ENCODE data around the gene ROMO1. TPM values are rescaled to one million over a fixed set of nuclear protein-coding genes. Genes with fewer than 3 reads are reported as not detected.

ROMO1 gene
- total and polyA plus RNA-seq, 2 experiments from 2014 or later: 152 to 881 TPM

DNA sequence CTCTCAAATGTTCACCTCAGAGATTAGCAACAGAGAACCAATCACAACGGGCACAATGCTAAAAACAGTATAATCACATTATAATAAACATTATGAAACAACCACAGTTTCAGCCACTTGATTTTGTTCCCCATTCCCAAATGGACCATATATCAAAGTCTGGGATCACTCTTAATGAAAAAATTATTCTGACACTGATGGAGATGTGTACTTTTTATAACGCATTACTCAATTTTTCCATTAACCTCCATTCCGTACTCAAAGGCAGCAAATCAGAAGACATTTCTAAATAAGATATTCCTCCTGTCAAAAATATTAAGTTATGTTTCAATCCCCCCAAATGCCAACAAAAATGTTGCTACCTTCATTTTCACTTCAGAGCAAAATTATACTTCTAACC, 37.3 kb upstream of the ROMO1 start (continued):
- TF ChIP-seq, protein P1, sequence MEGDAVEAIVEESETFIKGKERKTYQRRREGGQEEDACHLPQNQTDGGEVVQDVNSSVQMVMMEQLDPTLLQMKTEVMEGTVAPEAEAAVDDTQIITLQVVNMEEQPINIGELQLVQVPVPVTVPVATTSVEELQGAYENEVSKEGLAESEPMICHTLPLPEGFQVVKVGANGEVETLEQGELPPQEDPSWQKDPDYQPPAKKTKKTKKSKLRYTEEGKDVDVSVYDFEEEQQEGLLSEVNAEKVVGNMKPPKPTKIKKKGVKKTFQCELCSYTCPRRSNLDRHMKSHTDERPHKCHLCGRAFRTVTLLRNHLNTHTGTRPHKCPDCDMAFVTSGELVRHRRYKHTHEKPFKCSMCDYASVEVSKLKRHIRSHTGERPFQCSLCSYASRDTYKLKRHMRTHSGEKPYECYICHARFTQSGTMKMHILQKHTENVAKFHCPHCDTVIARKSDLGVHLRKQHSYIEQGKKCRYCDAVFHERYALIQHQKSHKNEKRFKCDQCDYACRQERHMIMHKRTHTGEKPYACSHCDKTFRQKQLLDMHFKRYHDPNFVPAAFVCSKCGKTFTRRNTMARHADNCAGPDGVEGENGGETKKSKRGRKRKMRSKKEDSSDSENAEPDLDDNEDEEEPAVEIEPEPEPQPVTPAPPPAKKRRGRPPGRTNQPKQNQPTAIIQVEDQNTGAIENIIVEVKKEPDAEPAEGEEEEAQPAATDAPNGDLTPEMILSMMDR (conservative IDR thresholded peaks at IDR 0.05; ENCODE audit: low read depth in 2 of 2): no peak

GRCh38 chr20:35662551-35662950, 36.7 kb upstream of the ROMO1 start:
- peaks cover 9% of the 10 kb centered on the region for H3K27me3 Mint-ChIP-seq (ENCODE audit: insufficient read depth, low read depth, poor library complexity)
- peaks cover 36% of the 10 kb centered on the region; the same call in 2 of the 3 replicates for H3K4me1 Mint-ChIP-seq
- peak overlapping the region; percentile 98 for H3K4me3 Mint-ChIP-seq
- TF ChIP-seq, protein P2, sequence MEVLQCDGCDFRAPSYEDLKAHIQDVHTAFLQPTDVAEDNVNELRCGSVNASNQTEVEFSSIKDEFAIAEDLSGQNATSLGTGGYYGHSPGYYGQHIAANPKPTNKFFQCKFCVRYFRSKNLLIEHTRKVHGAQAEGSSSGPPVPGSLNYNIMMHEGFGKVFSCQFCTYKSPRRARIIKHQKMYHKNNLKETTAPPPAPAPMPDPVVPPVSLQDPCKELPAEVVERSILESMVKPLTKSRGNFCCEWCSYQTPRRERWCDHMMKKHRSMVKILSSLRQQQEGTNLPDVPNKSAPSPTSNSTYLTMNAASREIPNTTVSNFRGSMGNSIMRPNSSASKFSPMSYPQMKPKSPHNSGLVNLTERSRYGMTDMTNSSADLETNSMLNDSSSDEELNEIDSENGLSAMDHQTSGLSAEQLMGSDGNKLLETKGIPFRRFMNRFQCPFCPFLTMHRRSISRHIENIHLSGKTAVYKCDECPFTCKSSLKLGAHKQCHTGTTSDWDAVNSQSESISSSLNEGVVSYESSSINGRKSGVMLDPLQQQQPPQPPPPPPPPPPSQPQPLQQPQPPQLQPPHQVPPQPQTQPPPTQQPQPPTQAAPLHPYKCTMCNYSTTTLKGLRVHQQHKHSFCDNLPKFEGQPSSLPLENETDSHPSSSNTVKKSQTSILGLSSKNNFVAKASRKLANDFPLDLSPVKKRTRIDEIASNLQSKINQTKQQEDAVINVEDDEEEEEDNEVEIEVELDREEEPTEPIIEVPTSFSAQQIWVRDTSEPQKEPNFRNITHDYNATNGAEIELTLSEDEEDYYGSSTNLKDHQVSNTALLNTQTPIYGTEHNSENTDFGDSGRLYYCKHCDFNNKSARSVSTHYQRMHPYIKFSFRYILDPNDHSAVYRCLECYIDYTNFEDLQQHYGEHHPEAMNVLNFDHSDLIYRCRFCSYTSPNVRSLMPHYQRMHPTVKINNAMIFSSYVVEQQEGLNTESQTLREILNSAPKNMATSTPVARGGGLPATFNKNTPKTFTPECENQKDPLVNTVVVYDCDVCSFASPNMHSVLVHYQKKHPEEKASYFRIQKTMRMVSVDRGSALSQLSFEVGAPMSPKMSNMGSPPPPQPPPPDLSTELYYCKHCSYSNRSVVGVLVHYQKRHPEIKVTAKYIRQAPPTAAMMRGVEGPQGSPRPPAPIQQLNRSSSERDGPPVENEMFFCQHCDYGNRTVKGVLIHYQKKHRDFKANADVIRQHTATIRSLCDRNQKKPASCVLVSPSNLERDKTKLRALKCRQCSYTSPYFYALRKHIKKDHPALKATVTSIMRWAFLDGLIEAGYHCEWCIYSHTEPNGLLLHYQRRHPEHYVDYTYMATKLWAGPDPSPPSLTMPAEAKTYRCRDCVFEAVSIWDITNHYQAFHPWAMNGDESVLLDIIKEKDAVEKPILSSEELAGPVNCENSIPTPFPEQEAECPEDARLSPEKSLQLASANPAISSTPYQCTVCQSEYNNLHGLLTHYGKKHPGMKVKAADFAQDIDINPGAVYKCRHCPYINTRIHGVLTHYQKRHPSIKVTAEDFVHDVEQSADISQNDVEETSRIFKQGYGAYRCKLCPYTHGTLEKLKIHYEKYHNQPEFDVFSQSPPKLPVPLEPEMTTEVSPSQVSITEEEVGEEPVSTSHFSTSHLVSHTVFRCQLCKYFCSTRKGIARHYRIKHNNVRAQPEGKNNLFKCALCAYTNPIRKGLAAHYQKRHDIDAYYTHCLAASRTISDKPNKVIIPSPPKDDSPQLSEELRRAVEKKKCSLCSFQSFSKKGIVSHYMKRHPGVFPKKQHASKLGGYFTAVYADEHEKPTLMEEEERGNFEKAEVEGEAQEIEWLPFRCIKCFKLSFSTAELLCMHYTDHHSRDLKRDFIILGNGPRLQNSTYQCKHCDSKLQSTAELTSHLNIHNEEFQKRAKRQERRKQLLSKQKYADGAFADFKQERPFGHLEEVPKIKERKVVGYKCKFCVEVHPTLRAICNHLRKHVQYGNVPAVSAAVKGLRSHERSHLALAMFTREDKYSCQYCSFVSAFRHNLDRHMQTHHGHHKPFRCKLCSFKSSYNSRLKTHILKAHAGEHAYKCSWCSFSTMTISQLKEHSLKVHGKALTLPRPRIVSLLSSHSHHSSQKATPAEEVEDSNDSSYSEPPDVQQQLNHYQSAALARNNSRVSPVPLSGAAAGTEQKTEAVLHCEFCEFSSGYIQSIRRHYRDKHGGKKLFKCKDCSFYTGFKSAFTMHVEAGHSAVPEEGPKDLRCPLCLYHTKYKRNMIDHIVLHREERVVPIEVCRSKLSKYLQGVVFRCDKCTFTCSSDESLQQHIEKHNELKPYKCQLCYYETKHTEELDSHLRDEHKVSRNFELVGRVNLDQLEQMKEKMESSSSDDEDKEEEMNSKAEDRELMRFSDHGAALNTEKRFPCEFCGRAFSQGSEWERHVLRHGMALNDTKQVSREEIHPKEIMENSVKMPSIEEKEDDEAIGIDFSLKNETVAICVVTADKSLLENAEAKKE (CRISPR knock-in tag; IDR thresholded peaks at IDR 0.05): no peak
- TF ChIP-seq STAT1 (IDR thresholded peaks at IDR 0.05; ENCODE audit: unreplicated experiment) (no peak), ZNF114 (CRISPR knock-in tag; IDR thresholded peaks at IDR 0.05) (no peak), EZH2 (IDR thresholded peaks at IDR 0.05; ENCODE audit: low read depth, unreplicated experiment) (no peak), POLR2AphosphoS5 (IDR thresholded peaks at IDR 0.05; ENCODE audit: low read depth) (no peak), ZNF331 (CRISPR knock-in tag; IDR thresholded peaks at IDR 0.05; ENCODE audit: low read depth) (no peak), NANOG (IDR thresholded peaks at IDR 0.05; ENCODE audit: borderline replicate concordance) (no peak)
- TF ChIP-seq, protein P3, sequence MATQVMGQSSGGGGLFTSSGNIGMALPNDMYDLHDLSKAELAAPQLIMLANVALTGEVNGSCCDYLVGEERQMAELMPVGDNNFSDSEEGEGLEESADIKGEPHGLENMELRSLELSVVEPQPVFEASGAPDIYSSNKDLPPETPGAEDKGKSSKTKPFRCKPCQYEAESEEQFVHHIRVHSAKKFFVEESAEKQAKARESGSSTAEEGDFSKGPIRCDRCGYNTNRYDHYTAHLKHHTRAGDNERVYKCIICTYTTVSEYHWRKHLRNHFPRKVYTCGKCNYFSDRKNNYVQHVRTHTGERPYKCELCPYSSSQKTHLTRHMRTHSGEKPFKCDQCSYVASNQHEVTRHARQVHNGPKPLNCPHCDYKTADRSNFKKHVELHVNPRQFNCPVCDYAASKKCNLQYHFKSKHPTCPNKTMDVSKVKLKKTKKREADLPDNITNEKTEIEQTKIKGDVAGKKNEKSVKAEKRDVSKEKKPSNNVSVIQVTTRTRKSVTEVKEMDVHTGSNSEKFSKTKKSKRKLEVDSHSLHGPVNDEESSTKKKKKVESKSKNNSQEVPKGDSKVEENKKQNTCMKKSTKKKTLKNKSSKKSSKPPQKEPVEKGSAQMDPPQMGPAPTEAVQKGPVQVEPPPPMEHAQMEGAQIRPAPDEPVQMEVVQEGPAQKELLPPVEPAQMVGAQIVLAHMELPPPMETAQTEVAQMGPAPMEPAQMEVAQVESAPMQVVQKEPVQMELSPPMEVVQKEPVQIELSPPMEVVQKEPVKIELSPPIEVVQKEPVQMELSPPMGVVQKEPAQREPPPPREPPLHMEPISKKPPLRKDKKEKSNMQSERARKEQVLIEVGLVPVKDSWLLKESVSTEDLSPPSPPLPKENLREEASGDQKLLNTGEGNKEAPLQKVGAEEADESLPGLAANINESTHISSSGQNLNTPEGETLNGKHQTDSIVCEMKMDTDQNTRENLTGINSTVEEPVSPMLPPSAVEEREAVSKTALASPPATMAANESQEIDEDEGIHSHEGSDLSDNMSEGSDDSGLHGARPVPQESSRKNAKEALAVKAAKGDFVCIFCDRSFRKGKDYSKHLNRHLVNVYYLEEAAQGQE (IDR thresholded peaks at IDR 0.05; ENCODE audit: unreplicated experiment): no peak
- TF ChIP-seq, protein P1 (conservative IDR thresholded peaks at IDR 0.05; ENCODE audit: low read depth in 2 of 2): no peak
- TF ChIP-seq, protein P4, sequence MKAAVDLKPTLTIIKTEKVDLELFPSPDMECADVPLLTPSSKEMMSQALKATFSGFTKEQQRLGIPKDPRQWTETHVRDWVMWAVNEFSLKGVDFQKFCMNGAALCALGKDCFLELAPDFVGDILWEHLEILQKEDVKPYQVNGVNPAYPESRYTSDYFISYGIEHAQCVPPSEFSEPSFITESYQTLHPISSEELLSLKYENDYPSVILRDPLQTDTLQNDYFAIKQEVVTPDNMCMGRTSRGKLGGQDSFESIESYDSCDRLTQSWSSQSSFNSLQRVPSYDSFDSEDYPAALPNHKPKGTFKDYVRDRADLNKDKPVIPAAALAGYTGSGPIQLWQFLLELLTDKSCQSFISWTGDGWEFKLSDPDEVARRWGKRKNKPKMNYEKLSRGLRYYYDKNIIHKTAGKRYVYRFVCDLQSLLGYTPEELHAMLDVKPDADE (IDR thresholded peaks at IDR 0.05): no peak

More at GRCh38 chr20:35662551-35662950, 36.7 kb upstream of the ROMO1 start:
- H3K79me2 ChIP-seq (replicated peaks; ENCODE audit: insufficient read depth): peaks cover 72% of the 10 kb centered on the region
- DNase-seq (ENCODE audit: low spot score): no peak
- peaks cover 59% of the 10 kb centered on the region for H4K20me1 ChIP-seq (replicated peaks; ENCODE audit: insufficient read depth)
- H3K27me3 ChIP-seq (ENCODE audit: insufficient read depth): no peaks in the 10 kb centered on the region
- H3K4me2 ChIP-seq: peak overlapping the region; percentile 94
- Mint-ChIP-seq H3K27ac (no peak overlapping the region), H3K9me3 (no peaks in the 10 kb centered on the region), H3K36me3 (ENCODE audit: low read depth) (peaks cover 3% of the 10 kb centered on the region; the same call in 1 of the 3 replicates)
- H2AFZ ChIP-seq: no peak overlapping the region
- no peaks in the 10 kb centered on the region for H3F3A ChIP-seq (replicated peaks; ENCODE audit: low read depth)
- no peaks in the 10 kb centered on the region for H3K9me2 ChIP-seq (ENCODE audit: insufficient read depth)
- H3K27ac ChIP-seq (ENCODE audit: low read depth): no peak overlapping the region
- H3K4me3 ChIP-seq: peak overlapping the region; percentile 95
- ATAC-seq: no peak
- H3K36me3 ChIP-seq (ENCODE audit: insufficient read depth): no peaks in the 10 kb centered on the region
- peaks cover 43% of the 10 kb centered on the region for H3K4me1 ChIP-seq (ENCODE audit: insufficient read depth)

Data from GM23338 (cell line).